HG03175 (cell line): ENCODE results near the gene IL9.
"Not testable (repeated sequence)": the region's sequence is repeated elsewhere in the genome, so short reads cannot be mapped to it uniquely, and the experiment has no call there.

Experiments
- ATAC-seq: cut with Tn5 transposase; IDR thresholded peaks from one replicate; pipeline ENCODE4 v1.9.1; 2021; ENCODE audit warnings: mild to moderate bottlenecking, moderate library complexity; ENCODE audit not compliant: unreplicated experiment

IL9 gene

GRCh38 chr5:135869935-135870334 is 25.7 kb downstream of the IL9 start:
- ATAC-seq: no peak

GRCh38 chr5:135869276-135869675 is 26.4 kb downstream of the IL9 start:
- ATAC-seq: no peak

- ATAC-seq: no peak
Measured at GRCh38 chr5:135868681-135869080, 27.0 kb downstream of the IL9 start.

GRCh38 chr5:135867599-135867998 is 28.0 kb downstream of the IL9 start:
- ATAC-seq: no peak

GRCh38 chr5:135866016-135866415 is 29.6 kb downstream of the IL9 start:
- no peak for ATAC-seq

GRCh38 chr5:135864503-135865435 is 30.9 kb downstream of the IL9 start:
- ATAC-seq: no peak

GRCh38 chr5:135862744-135863143 is 32.9 kb downstream of the IL9 start:
- no peak for ATAC-seq

- ATAC-seq: no peak
Measured at GRCh38 chr5:135862086-135862485, 33.6 kb downstream of the IL9 start.

GRCh38 chr5:135861641-135862040 is 34.0 kb downstream of the IL9 start:
- ATAC-seq: no peak

- no peak for ATAC-seq
Measured at GRCh38 chr5:135859641-135860040, 36.0 kb downstream of the IL9 start.

- ATAC-seq: not testable (repeated sequence)
Measured at GRCh38 chr5:135859186-135859585, 36.5 kb downstream of the IL9 start.

- ATAC-seq: no peak
Measured at GRCh38 chr5:135857630-135858311, 37.9 kb downstream of the IL9 start.

- no peak for ATAC-seq
Measured at GRCh38 chr5:135851915-135852845, 43.5 kb downstream of the IL9 start.

- no peak for ATAC-seq
Measured at GRCh38 chr5:135851186-135851914, 44.3 kb downstream of the IL9 start.

GRCh38 chr5:135850671-135851070 is 45.0 kb downstream of the IL9 start:
- no peak for ATAC-seq

- no peak for ATAC-seq
Measured at GRCh38 chr5:135850231-135850630, 45.4 kb downstream of the IL9 start.

GRCh38 chr5:135847976-135848375 is 47.7 kb downstream of the IL9 start:
- ATAC-seq: no peak

- no peak for ATAC-seq
Measured at GRCh38 chr5:135846311-135846710, 49.3 kb downstream of the IL9 start.

GRCh38 chr5:135843571-135844337 is 51.9 kb downstream of the IL9 start:
- ATAC-seq: no peak

GRCh38 chr5:135842737-135843136 is 52.9 kb downstream of the IL9 start:
- no peak for ATAC-seq
